AG09319 (cell line): ENCODE data around the gene ROPN1.

Experiments
- DNase-seq: peaks from one replicate; pipeline ENCODE4 v3.0.0-alpha.2; 2010; ENCODE audit warnings: low read depth; ENCODE audit errors: extremely low read depth
- CTCF ChIP-seq: IDR thresholded peaks from 2 replicates; pipeline ENCODE4 v1.5.1; 2011; ENCODE audit warnings: low read depth, mild to moderate bottlenecking, inconsistent platforms, low read length, moderate library complexity

Gene ROPN1

GRCh38 chr3:123934250-123934649, 57.7 kb downstream of the ROPN1 start:
- no peak for DNase-seq
- no peak for TF ChIP-seq CTCF

DNA sequence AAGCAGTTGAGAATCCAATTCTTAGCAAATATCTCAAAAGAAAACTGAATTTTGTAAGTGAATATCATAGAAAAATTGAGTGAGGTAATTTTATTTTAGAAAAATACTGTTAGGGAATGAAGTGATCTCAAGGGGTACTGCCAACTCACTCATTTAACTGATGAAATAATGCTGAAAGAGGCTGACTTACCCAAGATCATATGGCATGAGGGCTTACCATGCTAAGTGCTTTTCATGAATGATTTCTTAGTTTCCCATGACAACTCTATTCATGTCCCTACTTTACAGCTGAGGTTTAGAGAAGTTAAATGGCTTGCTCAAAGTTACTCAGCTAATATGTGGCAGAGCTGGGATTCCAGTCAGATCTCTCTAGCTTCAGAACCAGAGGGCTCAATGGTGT, 61.5 kb downstream of the ROPN1 start:
- no peak for DNase-seq
- no peak for TF ChIP-seq CTCF

DNA sequence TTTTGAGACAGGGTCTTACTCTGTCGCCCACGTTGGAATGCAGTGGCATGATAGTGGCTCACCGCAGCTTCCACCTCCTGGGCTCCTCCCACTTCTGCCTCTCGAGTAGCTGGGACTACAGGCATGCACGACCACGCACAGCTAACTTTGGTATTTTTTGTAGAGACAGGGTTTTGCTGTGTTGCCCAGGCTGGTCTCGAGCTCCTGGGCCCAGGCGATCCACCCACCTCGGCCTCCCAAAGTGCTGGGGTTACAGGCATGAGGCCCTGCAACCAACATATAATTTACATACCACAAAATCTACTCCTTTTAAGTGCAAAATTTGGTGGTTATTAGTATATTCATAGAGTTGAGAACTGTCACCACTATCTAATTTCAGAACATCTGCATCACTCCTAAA, 62.6 kb downstream of the ROPN1 start:
- no peak for DNase-seq
- TF ChIP-seq CTCF, result no peak

GRCh38 chr3:123926396-123926795, 65.5 kb downstream of the ROPN1 start:
- no peak for TF ChIP-seq CTCF
- no peak for DNase-seq

DNA sequence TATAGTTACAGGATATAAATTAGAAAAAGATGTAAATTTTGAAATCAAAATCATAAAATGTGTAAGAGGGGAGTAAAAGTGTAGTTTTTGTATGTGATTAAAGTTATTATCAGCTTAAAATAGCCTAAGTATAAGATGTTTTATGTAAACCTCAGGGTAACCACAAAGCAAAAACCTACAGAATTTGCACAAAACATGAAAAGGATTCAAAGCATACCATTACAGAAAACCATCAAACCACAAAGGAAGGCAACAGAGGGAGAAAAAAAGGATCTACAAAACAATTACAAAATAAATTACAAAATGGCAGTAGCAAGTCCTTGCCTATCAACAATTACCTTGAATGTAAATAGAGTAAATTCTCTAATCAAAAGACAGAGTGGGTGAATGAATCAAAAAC, 71.1 kb downstream of the ROPN1 start:
- DNase-seq, result no peak
- TF ChIP-seq CTCF, result no peak

GRCh38 chr3:123920383-123920782, 71.5 kb downstream of the ROPN1 start:
- no peak for DNase-seq
- no peak for TF ChIP-seq CTCF

- no peak for DNase-seq
- TF ChIP-seq CTCF, result no peak
Measured at GRCh38 chr3:123919353-123919752, 72.6 kb downstream of the ROPN1 start.
